Brain microvascular endothelial cell (primary cell): Measurements from ENCODE around the gene B3GALNT1.

Experiments used
- DNase-seq: peaks from one replicate; pipeline ENCODE4 v3.0.0-alpha.2; 2020
- H3K27ac ChIP-seq: fragments of 250-450 bp; sonication (Bioruptor Pico); 2 replicates; pipeline ENCODE4 v1.5.1; 2020; ENCODE audit warnings: mild to moderate bottlenecking, moderate library complexity
- H3K27me3 ChIP-seq: fragments of 250-450 bp; sonication (Bioruptor Pico); replicated peaks from 2 replicates; pipeline ENCODE4 v1.5.1; 2020; ENCODE audit warnings: mild to moderate bottlenecking
- H3K36me3 ChIP-seq: fragments of 250-450 bp; sonication (Bioruptor Pico); replicated peaks from 2 replicates; pipeline ENCODE4 v1.5.1; 2020; ENCODE audit warnings: mild to moderate bottlenecking
- H3K4me3 ChIP-seq: 2 replicates; pipeline ENCODE4 v1.5.1; 2011; ENCODE audit warnings: low read depth, mild to moderate bottlenecking, control low read depth, low read length, moderate library complexity
- in situ Hi-C: cut with HindIII; loops from 2 replicates; pipeline ENCODE4 v1.10.0; 2017; ENCODE audit warnings: low sequenced_read_pairs, low pct_ligation_motif_present
- TF ChIP-seq, protein P1 (sequence below): IDR thresholded peaks from 2 replicates; pipeline ENCODE4 v1.5.1; 2011; ENCODE audit warnings: low read depth, mild to moderate bottlenecking, moderate library complexity, low read length, control low read depth, inconsistent platforms; ENCODE audit errors: missing control alignments

B3GALNT1 gene

GRCh38 chr3:161067335-161067734 is 37.8 kb downstream of the B3GALNT1 start:
- DNase-seq, result no peak
- H3K4me3 ChIP-seq, result no peak overlapping the region
- TF ChIP-seq, protein P1, sequence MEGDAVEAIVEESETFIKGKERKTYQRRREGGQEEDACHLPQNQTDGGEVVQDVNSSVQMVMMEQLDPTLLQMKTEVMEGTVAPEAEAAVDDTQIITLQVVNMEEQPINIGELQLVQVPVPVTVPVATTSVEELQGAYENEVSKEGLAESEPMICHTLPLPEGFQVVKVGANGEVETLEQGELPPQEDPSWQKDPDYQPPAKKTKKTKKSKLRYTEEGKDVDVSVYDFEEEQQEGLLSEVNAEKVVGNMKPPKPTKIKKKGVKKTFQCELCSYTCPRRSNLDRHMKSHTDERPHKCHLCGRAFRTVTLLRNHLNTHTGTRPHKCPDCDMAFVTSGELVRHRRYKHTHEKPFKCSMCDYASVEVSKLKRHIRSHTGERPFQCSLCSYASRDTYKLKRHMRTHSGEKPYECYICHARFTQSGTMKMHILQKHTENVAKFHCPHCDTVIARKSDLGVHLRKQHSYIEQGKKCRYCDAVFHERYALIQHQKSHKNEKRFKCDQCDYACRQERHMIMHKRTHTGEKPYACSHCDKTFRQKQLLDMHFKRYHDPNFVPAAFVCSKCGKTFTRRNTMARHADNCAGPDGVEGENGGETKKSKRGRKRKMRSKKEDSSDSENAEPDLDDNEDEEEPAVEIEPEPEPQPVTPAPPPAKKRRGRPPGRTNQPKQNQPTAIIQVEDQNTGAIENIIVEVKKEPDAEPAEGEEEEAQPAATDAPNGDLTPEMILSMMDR, result no peak
- H3K36me3 ChIP-seq, result no peaks in the 10 kb centered on the region
- H3K27ac ChIP-seq, result no peak overlapping the region
- H3K27me3 ChIP-seq, result no peaks in the 10 kb centered on the region
- in situ Hi-C loops, result no loop called here

- in situ Hi-C loops, result no loop called here
- Histone ChIP-seq H3K4me3 (no peak overlapping the region), H3K27me3 (no peaks in the 10 kb centered on the region), H3K27ac (no peak overlapping the region), H3K36me3 (no peaks in the 10 kb centered on the region)
- no peak for DNase-seq
- TF ChIP-seq, protein P1, result no peak
Observed at GRCh38 chr3:161066930-161067329, 38.2 kb downstream of the B3GALNT1 start.

DNA sequence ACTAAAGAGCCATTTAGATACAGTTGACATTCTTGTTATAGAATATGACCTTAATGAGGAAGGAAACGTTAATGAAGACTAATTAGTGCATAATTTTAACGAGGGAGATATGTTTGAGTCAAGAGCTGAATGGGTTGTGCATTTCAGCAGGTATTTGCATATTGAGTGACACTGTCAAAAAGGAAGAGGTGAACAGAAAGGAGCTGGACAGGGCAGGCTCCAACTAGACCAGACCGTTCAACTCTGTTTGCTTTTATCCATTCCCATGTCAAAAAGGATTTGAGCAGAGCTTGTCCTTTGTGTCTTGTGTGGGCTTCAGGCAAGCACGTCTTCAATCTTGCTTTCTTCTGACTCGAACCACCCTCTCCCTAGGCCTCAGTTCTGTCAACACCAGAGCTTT is 40.7 kb downstream of the B3GALNT1 start:
- Histone ChIP-seq H3K27me3 (no peaks in the 10 kb centered on the region), H3K36me3 (no peaks in the 10 kb centered on the region), H3K27ac (no peak overlapping the region), H3K4me3 (no peak overlapping the region)
- DNase-seq, result no peak
- TF ChIP-seq, protein P1, result no peak
- in situ Hi-C loops, result no loop called here

DNA sequence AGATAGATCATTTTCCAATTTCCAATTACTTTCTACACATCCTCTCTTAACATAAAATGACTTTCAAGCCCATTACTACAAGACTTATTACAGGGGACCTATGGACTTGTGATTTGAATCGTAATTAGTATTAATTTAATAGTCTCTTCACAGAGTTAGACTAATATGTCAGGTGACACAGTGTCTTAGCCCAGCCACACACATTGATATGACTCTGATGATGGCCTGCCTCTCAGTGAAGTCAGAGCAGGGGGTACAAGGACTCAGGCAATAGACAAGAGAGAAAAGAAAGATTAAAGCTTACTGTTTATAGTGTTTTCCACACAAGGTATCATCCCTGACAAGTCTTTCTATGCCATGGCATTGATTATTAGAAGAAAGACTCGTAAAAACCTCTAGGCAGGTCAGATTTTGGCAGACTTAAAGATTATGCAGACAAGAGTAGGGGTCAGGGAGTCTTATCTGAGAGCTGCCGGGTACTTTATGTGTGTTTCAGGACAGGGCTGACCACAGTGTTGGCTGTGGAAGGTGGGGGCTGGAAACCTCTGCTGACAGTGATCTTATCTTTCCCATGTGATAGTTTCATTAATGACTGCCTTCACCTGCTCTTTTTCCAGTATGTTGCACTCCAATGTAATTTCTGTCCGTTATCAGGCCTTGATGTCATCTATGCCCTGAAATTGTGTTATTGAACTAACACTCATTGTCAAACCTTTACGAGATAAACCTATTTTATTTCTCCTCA is 50.1 kb downstream of the B3GALNT1 start:
- in situ Hi-C loops, result no loop called here
- TF ChIP-seq, protein P1, result no peak

GRCh38 chr3:161051856-161052255 is 53.3 kb downstream of the B3GALNT1 start:
- DNase-seq, result no peak
- Histone ChIP-seq H3K36me3 (no peaks in the 10 kb centered on the region), H3K4me3 (no peak overlapping the region), H3K27me3 (no peaks in the 10 kb centered on the region), H3K27ac (no peak overlapping the region)
- in situ Hi-C loops, result no loop called here
- TF ChIP-seq, protein P1, result no peak

More for the DNA sequence above, 50.1 kb downstream of the B3GALNT1 start:
- H3K4me3 ChIP-seq, result no peak overlapping the region
- H3K36me3 ChIP-seq, result no peaks in the 10 kb centered on the region
- H3K27me3 ChIP-seq, result no peaks in the 10 kb centered on the region
- no peak for DNase-seq
- no peak overlapping the region for H3K27ac ChIP-seq

GRCh38 chr3:161050935-161051334 is 54.2 kb downstream of the B3GALNT1 start:
- in situ Hi-C loops, result no loop called here
- Histone ChIP-seq H3K36me3 (no peaks in the 10 kb centered on the region), H3K4me3 (no peak overlapping the region), H3K27ac (no peak overlapping the region), H3K27me3 (no peaks in the 10 kb centered on the region)
- TF ChIP-seq, protein P1, result no peak
- DNase-seq, result no peak
